OCI-LY7 (cell line): ENCODE results near the gene ZNF214. TPM values are rescaled to one million over a fixed set of nuclear protein-coding genes. Genes with fewer than 3 reads are reported as not detected.

Source experiments
- total RNA-seq, 2 experiments: library from RNA; depleted of rRNA in 1 of 2; stranded (reverse); fragments of >200 nt in 1 of 2; shearing (Covaris generic) in 1 of 2; gene quantifications; 2 replicates each; pipeline ENCODE4 v1.2.3, GENCODE V29; 2014 to 2022

The ZNF214 gene
- total RNA-seq, 2 experiments from 2014 or later = not detected

Other genes with a start within 250 kb of the ZNF214 start
- gene OR2AG2, start 248.4 kb downstream of the ZNF214 start, total RNA-seq (2014; rRNA removed; shearing (Covaris generic)) = 0.82 and 2.5 TPM in 2 replicates
- 1.7 and 1.9 TPM in 2 replicates for gene OR2AG2, start 248.4 kb downstream of the ZNF214 start, total RNA-seq (2022)
- not detected in 2 replicates for gene OR2AG1, start 237.3 kb downstream of the ZNF214 start, total RNA-seq (2014; rRNA removed; shearing (Covaris generic))
- gene OR2AG1, start 237.3 kb downstream of the ZNF214 start, total RNA-seq (2022) = not detected in 2 replicates
- gene OR6A2, start 220.7 kb downstream of the ZNF214 start, total RNA-seq (2014; rRNA removed; shearing (Covaris generic)) = 0.95 and 2.2 TPM in 2 replicates
- 2.2 and 2.4 TPM in 2 replicates for gene OR6A2, start 220.7 kb downstream of the ZNF214 start, total RNA-seq (2022)
- gene OR10A5, start 174.7 kb downstream of the ZNF214 start, total RNA-seq (2014; rRNA removed; shearing (Covaris generic)) = not detected in 2 replicates
- not detected in 2 replicates for gene OR10A5, start 174.7 kb downstream of the ZNF214 start, total RNA-seq (2022)
- gene OR10A2, start 157.3 kb downstream of the ZNF214 start, total RNA-seq (2014; rRNA removed; shearing (Covaris generic)) = not detected in 2 replicates
- not detected in 2 replicates for gene OR10A2, start 157.3 kb downstream of the ZNF214 start, total RNA-seq (2022)
- not detected in 2 replicates for gene OR10A4, start 143.7 kb downstream of the ZNF214 start, total RNA-seq (2014; rRNA removed; shearing (Covaris generic))
- gene OR10A4, start 143.7 kb downstream of the ZNF214 start, total RNA-seq (2022) = not detected in 2 replicates
- gene OR2D2, start 127.8 kb downstream of the ZNF214 start, total RNA-seq (2014; rRNA removed; shearing (Covaris generic)) = 1.3 and 1.4 TPM in 2 replicates
- 3.2 and 3.3 TPM in 2 replicates for gene OR2D2, start 127.8 kb downstream of the ZNF214 start, total RNA-seq (2022)
- not detected in 2 replicates for gene OR2D3, start 99.3 kb downstream of the ZNF214 start, total RNA-seq (2014; rRNA removed; shearing (Covaris generic))
- gene OR2D3, start 99.3 kb downstream of the ZNF214 start, total RNA-seq (2022) = not detected in 2 replicates
- 59.8 and 67.2 TPM in 2 replicates for gene ZNF215, start 93.9 kb downstream of the ZNF214 start, total RNA-seq (2014; rRNA removed; shearing (Covaris generic))
- 61.0 and 63.0 TPM in 2 replicates for gene ZNF215, start 93.9 kb downstream of the ZNF214 start, total RNA-seq (2022)
- 3.8 and 6.4 TPM in 2 replicates for gene NLRP14, start 133 bp upstream of the ZNF214 start, total RNA-seq (2014; rRNA removed; shearing (Covaris generic))
- gene NLRP14, start 133 bp upstream of the ZNF214 start, total RNA-seq (2022) = 6.2 and 6.4 TPM in 2 replicates
- 2.3 TPM in 2 replicates for gene RBMXL2, start 68.7 kb upstream of the ZNF214 start, total RNA-seq (2014; rRNA removed; shearing (Covaris generic))
- 2.7 and 2.9 TPM in 2 replicates for gene RBMXL2, start 68.7 kb upstream of the ZNF214 start, total RNA-seq (2022)
- gene SYT9, start 231.6 kb upstream of the ZNF214 start, total RNA-seq (2014; rRNA removed; shearing (Covaris generic)) = 0.19 and 0.31 TPM in 2 replicates
- 0.11 TPM in 1 of 2 replicates, not detected in the other for gene SYT9, start 231.6 kb upstream of the ZNF214 start, total RNA-seq (2022)